ENCODE results near the gene METTL8. TPM values are rescaled to one million over a fixed set of nuclear protein-coding genes. Genes with fewer than 3 reads are reported as not detected.
"Not testable (repeated sequence)": the region's sequence is repeated elsewhere in the genome, so short reads cannot be mapped to it uniquely, and the experiment has no call there.

METTL8 gene
- polyA plus RNA-seq, 4 donors: 11.8 to 17.2 (median 15.4) TPM

DNA sequence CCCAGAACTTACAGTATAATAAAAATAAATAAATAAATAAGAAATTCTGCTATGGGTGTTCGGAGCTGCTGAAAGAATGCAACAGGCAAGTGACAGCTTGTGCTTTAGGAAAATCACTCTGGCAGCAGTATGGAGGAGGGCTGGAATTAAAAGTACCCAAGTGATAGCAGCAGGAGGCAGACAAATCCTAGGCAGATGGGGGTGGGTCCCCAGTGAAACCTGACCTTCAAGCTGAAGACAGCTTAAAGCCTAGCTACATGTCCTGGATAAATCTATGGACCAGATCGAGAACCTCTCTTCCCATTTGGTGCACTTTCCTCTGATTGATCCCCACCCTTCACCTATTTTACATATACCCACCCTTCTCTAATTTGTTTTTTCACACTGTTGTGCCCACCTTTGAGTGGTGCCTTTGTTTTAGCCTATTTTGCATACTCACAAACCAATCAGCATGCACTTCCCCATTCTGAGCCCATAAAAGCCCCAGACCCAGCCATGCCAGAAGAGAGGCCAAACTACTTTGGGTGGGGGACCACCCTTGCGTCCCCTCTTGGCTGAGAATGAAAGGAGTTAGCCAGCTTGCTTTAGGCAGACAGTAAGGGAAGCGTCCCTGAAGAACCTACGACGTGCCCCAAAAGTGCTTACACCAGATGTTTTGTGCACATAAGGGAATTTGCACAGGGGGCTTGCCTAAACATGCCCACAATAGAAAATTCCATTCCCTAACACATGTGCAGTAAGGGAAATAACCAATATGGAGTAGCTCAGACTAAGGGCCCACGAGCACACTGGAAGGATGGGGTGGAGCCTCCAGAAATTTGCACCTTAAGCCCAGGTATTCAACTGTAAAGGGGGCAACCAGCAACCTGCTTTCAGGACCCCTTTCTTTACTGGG lies 3.0 kb downstream of the METTL8 start:
- DNase-seq (ENCODE audit: low read depth in 4 of 4, low spot score in 3 of 4): no peak

DNA sequence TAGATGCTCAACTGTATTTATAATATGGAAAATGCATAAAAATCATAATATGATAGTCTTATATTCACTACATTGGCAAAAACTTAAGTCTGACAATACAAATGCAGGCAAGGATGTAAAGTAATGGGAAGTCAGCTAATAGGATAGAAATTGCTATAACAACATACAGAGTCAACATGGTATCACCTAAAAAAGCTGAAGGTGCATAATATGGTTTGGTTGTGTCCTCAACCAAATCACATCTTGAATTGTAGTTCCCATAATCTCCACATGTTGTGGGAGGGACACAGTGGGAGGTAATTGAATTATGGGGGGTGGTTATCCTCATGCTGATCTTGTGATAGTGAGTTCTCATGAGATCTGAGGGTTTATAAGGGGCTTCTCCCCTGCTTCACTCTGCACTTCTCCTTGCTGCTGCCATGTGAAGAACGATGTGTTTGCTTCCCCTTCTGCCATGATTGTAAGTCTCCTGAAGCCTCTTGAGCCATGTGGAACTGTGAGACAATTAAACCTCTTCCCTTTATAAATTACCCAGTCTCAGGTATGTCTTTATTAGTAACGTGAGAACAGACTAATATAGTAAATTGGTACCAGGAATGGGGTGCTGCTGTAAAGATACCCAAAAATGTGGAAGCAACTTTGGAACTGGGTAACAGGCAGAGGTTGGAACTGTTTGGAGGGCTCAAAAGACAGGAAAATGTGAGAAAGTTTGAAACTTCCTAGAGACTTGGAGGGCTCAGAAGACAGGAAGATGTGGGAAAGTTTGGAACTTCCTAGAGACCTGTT lies 10.9 kb downstream of the METTL8 start:
- not testable (repeated sequence) for DNase-seq (ENCODE audit: low read depth in 4 of 4, low spot score in 3 of 4)

DNA sequence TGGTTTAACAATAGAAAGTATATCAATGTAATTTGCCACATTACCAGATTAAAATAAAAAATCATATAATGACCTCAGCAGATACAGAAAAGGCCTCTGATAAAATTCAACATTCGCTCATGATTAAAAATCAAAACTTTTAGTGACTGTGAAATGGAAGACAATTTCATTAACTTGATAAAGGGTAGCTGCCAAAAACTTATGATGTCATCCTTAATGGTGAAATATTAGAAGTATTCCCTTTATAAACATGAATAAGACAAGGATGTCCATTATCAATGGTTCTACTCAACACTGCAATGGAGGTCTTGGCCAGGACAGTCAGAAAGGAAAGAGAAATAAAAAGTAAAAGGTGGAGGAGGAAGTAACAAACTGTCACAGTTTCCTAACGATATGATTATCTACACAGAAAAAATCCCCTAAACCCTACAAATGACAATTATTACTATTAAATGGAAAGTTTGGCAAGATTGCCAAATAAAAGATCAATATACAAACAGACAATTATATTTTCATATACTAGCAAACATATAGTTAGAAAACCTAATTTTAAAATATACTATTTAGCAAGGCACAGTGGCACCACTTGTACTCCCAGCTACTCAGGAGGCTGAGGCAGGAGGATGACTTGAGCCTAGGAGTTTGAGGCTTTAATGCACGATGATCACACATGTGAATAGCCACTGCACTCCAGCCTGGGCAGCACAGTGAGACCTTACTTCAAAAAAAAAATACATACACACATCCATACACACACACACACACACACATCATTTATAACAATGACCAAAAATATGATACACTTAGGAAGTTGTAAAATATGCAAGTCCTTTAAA lies 12.8 kb downstream of the METTL8 start:
- no peak for DNase-seq (ENCODE audit: low read depth in 4 of 4, low spot score in 3 of 4)

DNA sequence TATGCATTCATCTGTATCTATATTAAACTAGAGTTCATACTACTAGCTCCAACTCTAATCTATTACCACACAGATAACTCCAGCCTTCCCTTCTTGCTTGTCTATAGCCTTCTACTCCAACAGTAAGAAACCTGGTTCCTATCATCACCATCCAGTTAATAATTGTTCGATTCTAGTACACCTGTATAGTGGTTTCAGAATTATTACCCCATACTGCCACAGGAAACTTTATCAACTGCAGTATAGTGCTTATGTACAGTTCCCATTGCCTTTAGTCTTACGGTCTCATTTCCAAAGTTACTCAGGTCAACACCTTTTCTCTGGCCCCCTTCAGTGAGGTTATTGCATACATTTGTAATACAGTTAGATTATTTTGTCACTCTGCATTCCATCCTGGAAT lies 14.5 kb downstream of the METTL8 start:
- no peak for DNase-seq (ENCODE audit: low read depth in 4 of 4, low spot score in 3 of 4)

DNA sequence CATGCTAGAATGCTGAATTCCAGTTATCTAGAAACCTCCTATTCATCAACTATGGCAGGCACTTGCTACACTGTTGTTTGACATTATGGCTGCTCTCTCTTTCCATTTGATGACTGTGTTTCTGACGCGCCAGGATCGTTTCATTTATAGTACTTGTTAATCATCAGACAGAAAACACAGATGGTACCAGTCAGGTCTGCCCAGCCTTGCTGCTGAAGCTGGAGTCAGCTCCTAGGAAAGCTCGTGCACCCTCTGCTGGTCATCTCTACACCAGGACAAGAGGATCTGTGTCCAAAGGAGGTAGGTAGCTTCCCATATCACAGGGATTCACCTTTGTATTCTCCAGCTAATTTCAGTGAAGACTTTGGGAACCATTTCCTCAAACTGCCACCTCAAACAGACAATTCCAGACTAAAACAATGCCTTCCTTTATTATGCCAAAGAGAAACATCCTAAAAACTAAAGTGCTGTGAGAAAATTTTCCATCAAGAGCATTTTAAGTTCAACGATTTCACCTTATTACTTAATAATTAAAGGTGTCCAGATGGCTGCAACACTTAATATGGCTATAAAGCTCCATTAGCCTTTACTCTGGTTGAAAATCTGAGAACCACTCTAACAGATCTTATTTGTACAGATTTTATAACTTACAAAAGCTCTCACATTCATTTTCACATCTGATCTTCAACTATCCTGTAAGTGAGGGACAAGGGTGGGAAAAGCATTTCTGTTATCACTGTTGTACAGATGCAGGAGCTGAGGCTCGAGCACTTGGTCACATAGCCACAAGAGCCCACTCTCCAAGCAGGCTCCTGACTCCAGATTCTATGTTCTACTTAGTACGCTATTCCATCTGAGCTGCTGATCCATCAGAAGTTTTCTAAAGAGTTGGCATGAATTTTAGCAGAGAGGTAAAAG lies 17.5 kb downstream of the METTL8 start:
- DNase-seq (ENCODE audit: low read depth in 4 of 4, low spot score in 3 of 4): peak; percentile 75 to 87 (median 82)

DNA sequence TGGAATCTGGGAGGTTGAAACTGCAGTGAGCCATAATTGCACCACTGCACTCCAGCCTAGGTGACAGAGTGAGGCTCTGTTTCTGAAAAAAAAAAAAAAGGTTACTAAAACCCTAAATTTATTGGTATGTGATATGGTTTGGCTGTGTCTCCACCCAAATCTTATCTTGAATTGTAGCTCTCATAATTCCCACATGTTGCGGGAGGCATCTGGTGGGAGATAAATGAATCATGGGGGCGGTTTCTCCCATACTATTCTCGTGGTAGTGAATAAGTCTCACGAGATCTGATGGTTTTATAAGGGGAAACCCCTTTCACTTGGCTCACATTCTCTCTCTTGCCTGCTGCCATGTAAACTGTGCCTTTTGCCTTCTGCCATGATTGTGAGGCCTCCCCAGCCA lies 19.1 kb downstream of the METTL8 start:
- not testable (repeated sequence) for DNase-seq (ENCODE audit: low read depth in 4 of 4, low spot score in 3 of 4)

DNA sequence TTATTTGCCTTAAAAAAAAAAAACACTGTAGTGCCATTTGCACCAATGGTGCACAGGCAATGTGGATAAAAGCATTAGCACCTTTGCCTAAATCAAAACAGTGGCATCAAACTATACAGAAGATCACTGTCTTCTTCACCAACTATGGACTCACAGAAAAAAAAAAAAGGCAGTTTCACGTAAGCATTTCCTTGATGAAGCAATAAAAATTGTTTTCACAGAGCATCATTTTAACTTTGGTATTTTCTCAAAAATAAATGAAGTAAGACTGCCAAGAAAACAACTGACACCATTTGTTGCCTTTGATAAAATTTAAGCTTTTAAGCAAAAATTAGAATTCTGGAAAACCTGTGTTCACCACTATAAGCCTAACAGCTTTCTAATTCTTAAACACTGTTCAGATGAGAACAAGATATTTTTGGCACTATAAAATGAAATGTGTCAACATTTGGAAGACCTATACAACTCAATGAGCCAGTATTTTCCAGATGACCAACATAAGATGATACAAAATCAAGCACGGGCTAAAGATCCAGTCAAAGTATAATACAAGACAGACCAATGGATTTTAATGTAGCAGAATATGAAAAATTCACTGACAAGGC lies 21.1 kb downstream of the METTL8 start:
- DNase-seq (ENCODE audit: low read depth in 4 of 4, low spot score in 3 of 4): no peak

DNA sequence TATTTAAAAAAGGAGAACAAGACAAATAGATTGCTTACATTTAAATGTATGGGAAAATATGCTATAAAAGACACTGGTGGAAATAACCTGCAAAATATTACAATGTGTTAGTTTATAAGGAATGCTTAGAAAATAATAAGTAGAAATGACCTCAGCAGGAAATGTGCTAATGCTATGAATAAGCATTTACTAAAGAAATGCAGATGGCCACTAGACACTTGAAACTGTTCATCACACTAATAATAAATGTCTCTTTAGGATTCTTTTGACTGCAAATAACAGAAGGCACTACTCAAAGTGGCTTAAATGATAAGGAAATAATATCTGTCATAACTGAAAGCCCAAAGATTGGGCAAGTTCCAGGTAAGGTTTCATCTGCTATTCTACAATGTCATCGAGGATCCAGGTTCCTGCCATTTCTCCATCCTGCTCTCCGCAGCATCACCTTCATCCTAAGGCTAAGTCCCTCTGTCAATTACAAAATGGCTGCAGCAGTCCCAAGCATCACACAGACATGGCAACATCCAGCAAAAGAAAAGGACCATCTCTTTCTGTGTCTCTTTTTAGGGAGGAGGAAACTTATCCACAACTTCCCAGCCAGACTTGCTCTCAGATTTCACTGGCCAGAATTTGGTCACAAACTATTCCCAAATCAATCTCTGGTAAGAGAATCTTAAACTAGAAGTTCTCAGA lies 21.9 kb downstream of the METTL8 start:
- no peak for DNase-seq (ENCODE audit: low read depth in 4 of 4, low spot score in 3 of 4)

DNA sequence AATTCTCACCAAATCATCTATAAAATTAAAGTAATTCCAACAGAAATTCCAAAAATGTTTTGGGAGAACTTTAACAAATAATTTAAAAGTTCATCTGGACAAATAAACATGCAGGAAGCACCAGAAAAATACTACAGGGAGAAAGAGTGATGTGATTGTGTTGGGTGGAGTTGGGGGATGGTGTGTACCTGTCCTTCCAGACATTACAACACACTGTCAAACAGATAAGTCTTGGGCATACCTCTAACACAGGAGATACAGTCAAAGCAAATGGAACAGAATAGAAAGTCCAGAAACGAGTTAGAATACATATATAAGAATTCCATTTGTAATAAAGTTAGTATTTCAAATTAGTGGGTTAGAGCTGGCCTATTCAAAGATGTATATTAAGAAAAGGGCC lies 22.6 kb downstream of the METTL8 start:
- no peak for DNase-seq (ENCODE audit: low read depth in 4 of 4, low spot score in 3 of 4)

DNA sequence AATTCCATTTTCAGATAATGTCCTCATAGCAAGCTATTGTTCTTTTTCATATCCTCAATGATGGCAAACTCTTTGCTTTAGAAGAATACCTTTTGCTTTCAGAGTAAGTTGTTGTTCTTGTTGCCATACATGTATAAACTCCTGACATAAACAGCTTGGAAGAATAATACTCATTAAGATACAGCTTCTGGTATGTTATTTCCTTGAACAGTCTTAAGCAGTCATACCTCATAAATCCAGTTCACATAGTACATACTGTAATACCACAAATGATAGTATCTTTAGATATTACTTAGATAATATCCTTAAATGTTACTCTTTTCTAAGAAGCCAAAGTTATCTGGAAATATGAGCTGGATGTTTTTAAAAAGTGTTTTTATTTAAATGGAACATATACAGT lies 23.2 kb downstream of the METTL8 start:
- DNase-seq (ENCODE audit: low read depth in 4 of 4, low spot score in 3 of 4): no peak

DNA sequence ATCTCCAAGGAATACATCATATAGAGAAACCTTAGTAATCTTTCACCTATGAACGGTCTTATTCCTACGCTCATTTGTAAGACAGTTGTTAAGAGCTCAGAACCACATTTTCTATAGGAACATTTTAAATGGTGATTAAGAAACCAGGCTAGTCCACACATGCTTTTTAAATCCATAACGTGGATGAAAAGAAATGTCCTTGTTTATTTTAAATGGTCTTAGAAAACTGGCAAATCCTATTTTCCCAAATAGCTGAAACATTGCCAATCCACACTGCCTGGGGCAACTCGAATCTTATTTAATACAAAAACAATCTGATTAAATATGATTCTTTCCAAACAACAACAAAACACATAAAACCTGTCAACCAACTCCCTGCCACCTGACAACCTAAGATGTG lies 23.7 kb downstream of the METTL8 start:
- no peak for DNase-seq (ENCODE audit: low read depth in 4 of 4, low spot score in 3 of 4)

DNA sequence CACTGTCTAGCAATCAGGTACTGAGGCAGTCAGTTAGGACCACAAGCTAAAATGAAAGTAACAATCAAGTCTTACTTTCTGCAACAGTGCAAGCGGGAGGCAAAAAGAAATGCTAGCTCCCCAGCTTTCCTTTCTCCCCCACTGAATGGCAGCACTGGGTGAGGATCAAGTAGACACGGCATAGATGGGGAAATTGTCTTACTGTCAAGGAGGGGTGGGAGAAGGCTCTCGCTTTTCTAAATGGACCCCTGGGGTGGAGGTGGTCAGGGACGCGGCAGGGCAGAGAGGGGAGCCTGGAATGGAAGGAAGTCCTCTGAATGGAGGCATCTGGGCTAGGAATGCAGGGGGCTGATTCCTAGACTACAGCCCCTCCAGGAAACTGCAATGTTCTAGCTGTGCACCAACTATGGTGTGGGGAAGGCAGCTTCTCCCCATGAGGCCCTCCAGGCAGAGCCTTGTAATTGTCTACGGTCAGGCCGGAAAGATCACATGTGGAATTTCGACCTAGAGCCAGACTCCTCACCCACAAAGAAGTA lies 24.3 kb downstream of the METTL8 start:
- no peak for DNase-seq (ENCODE audit: low read depth in 4 of 4, low spot score in 3 of 4)

DNA sequence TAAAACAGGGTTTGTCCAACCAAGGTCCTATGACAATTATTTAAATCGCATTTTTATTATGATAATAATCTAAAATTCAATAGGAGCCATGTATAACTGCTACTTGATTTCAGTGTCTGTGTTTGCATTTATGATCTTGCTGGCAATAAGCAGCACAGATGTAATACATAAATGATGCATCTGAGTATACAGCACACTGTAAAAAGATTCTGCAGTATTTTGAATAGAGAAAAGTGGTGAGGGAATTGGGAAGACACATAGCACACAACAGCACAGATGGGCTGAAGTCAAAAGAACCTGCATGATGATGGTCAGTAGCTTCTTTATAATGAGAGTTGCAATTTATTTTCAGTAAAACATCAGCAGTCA lies 26.1 kb downstream of the METTL8 start:
- DNase-seq (ENCODE audit: low read depth in 4 of 4, low spot score in 3 of 4): no peak

DNA sequence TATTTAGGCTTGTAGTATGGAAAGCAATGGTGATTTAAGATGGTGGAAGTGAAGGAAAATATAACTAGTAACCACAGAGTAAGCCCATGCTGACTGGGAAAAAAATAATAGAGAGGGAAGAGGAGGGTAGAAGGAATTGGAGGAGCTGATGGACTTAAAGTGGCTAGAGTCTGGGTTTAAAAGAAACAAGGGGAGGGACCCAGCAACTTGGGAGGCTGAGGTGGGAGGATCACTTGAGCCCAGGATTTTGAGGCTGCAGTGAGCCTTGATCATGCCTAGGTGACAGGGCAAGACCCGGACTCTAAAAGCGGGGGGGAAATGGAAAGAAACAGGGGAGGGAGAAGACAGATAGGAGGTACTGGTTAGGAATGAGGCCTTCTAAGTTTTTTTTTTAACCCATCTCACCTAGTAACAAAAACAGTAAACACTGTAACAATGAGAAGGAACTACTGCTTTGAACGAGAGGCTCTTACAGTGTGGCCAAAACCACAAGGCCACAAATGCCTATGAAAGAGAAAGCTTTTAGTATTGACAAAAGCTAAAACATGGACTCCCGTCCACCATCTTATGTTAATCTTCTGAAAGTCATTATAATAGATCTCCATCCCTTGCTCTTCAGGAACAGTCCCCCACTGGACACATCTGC lies 26.6 kb downstream of the METTL8 start:
- DNase-seq (ENCODE audit: low read depth in 4 of 4, low spot score in 3 of 4): no peak

DNA sequence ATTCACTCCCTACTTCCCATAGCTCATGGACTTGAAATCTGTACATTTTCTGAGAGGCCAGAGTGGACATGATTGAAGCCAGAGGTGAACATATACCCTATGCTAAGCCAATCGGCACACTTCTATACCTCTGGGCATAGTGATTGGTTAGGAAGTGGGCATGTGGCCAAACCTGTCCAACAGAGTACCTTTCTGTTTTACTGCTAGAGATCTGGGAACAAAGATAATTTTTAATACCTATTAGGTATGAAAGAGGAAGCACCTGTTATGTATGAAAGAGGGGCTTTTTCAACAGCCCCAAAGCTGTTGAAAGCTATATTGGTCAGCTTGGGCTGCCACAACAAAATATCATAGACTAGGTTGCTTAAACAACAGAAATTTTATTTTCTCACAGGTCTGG lies 27.7 kb downstream of the METTL8 start:
- DNase-seq (ENCODE audit: low read depth in 4 of 4, low spot score in 3 of 4): no peak

DNA sequence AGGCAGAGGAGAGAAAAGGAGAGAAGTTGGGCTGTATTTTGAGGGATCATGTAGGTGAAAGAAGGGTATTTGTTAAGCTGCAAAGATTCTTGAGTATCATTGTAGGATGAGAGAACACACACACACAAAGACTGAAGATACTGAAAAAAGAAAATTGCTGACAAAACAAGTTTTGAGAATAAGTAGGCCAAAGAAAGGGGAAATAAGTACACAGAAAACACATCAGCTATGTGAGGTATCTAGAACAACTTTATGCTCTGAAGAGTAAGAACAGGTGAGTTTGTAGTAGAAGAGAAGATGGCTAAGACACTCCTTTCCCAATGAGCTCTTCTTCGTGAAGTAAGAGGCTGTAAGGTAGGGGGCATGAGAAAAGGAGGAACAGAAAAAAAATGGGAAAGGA lies 28.2 kb downstream of the METTL8 start:
- no peak for DNase-seq (ENCODE audit: low read depth in 4 of 4, low spot score in 3 of 4)

DNA sequence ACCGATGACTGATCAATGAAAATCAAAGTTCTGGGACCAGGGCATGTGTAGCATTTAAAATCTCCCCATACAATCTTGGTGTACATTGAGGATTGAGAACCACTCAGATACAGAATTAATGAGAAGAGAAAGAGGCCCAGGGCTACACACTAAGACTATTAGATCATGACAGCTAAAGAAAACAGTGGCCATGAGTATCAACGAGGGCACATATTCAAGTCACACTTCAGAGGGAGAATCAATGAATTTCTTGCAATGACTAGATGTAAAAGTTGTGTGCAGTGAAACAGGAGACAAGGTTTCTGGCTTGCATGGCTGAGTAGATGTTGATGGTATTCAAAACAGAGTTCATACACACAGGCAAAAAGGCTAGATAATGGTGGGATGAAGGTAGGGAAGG lies 29.1 kb downstream of the METTL8 start:
- no peak for DNase-seq (ENCODE audit: low read depth in 4 of 4, low spot score in 3 of 4)

DNA sequence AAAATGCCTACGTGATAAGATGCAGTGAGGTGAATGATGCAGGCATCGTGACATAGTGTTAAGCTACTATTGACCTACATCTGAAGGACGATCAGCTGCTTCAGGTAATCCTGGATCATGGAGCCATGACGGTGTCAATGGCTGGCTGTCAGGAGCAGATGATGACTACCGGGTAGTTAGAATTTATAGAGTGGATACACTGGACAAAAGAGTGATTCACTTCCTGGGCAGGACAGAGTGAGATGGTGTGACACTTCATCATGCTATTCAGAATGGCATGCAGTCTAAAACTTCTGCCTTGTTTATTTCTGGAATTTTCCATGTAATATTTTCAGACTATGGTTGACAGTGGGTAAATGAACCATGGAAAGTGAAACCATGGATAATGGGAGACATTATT lies 29.5 kb downstream of the METTL8 start:
- DNase-seq (ENCODE audit: low read depth in 4 of 4, low spot score in 3 of 4): no peak
